Hematopoietic multipotent progenitor cell treated with erythropoietin and hydrocortisone succinate and interleukin-3 and kit ligand, for 17 days (in vitro differentiated cells): ENCODE data around the gene ETFBKMT.
"Not testable (repeated sequence)": the region's sequence is repeated elsewhere in the genome, so short reads cannot be mapped to it uniquely, and the experiment has no call there.

ENCODE experiments used
- DNase-seq: peaks from one replicate; pipeline ENCODE4 v3.0.0-alpha.2; 2015; ENCODE audit warnings: low spot score

ETFBKMT gene

GRCh38 chr12:31655792-31656191 lies 3.7 kb upstream of the ETFBKMT start:
- DNase-seq, result no peak

DNA sequence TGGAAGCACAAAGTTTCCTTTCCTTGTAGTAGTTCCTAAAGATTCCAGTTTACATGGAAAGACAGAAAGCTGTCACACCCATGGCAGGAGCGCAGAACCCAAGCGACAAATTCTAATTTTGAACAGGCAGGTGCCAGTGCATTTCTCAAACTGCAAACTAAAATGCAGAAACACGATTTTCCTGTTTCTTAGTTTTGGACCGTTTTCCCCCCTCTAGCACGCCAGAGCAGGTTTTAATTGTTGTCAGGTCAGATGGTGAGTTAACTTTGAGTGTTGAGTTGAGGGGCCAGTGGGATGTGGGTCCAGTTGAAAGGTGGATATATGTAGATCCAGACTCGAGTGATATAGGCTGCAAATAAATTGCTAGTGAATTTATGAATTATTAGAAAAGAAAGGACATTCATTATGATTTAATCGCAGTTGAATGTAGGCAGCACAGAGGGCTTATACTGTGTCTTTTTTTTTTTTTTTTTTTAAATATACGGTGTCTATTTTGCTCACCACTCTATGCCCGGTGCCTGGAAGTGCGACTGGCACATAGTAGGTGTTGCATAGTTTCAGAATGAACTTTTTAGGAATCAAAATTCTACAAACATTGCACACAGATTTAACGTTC lies 909 bp upstream of the ETFBKMT start:
- DNase-seq, result no peak

DNA sequence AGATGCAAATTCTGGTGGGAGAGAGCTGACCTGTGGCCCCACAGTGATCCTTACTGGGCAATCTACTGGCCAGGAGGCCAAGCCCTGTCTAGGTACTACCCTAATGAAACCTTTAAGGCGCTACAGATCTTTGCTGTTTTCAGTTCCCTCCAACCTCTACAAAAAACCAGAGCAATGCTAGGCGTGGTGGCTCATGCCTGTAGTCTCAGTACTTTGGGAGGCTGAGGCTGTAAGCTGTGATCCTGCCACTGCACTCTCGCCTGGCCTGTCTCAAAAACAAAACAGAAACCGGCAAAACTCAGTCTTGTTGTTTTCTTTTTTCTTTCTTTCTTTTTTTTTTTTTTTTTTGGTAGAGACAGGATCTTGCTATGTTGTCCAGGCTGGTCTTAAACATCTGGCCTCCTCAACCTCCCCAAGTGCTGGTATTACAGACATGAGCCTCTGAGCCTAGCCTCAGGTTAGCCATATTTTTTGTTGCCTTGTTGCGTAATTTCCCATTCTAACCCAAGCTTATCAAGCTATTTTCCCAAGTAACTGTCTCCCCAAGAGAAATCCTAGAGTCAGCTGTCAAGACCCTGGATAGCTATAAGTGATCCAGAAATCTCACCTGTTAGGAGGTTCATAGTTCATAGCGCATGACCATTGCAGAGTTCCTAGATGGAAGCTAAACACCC lies 2.8 kb downstream of the ETFBKMT start:
- DNase-seq, result no peak

DNA sequence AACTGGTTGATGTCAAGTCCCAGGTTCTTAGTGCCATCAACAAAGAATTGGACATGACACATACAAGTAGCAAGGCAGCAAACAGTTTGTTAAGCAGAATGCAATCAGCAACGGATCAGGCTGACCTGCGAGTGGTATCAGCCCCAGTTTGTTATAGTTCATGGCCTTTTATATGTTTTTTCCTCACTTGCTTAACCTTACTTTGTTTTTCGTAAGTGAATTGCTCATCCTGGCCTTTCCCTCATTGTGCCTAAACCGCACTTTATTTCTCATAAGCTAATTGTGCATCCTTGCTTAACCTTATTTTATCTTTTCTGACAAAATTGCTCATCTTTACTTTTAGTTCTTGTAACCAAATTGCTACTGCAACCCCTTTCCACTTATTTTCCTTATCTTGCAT lies 4.1 kb downstream of the ETFBKMT start:
- DNase-seq, result no peak

DNA sequence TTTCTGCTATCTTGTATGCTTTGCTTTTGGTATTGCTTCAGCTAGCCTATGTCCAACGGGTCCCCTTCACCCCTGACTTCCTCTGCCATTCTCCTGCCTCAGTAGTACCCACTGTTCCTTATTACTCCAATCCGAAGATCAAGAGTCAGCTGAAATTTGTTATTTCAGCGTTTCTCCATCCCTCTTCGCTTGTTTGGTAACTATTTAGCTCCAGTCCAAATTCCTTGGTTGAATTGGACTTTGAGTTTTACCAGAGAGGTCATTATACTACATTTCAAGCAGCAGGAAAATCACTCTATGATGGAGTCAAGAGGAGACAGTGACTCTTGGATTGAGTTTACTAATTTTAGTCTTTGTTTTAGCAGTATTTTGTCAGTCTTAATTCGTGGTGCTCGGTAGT lies 4.5 kb downstream of the ETFBKMT start:
- no peak for DNase-seq

GRCh38 chr12:31669020-31669419 lies 9.5 kb downstream of the ETFBKMT start:
- DNase-seq, result no peak

- DNase-seq, result not testable (repeated sequence)
These were observed 10.1 kb downstream of the ETFBKMT start for GRCh38 chr12:31669582-31669981.

DNA sequence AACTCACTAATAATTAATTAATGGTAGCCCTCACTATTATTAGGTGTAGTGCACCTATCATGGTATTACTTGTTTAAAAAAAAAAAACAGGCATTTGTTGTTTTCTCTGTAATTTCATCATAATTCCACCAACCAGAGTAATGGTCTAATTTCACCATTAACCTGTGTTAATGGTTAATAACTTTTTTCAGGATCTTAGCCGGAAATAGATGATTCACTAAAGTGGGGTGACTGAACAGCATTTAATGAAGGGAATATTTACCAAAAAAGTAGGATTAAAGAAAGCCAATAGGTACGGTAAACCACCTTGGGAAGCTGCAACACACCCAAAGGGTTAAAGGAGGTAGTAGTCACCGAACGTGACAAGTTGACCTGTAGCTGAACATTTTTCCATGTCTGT lies 13.0 kb downstream of the ETFBKMT start:
- DNase-seq, result no peak

GRCh38 chr12:31682136-31682962 lies 22.9 kb downstream of the ETFBKMT start:
- peak; percentile 74 for DNase-seq

DNA sequence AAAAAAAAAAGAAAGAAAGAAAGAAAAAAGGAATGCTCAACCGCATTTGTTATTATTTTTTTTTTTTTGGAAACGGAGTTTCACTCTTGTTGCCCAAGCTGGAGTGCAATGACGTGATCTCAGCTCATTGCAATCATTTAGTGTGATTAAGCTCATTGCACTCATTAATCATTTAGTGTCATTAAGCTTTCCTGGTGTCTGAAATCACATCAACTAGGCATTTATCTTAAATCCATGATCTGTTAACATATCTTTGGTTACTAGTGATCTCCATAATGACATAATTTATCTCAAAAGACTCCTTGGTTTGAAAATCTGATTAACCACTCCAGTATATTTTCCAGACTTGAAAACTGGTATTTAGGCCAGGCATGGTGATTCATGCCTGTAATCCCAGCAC lies 26.3 kb downstream of the ETFBKMT start:
- no peak for DNase-seq

- DNase-seq, result no peak
These were observed 27.6 kb downstream of the ETFBKMT start for GRCh38 chr12:31687101-31687527.

DNA sequence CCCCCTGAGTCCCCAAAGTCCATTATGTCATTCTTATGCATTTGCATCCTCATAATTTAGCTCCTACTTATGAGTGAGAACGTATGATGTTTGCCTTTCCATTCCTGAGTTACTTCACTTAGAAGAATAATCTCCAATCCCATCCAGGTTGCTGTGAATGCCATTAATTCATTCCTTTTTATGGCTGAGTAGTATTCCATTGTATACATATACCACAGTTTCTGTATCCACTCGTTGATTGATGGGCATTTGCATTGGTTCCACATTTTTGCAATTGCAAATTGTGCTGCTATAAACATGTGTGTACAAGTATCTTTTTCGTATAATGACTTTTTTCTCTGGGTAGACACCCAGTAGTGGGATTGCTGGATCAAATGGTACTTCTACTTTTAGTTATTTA lies 30.4 kb downstream of the ETFBKMT start:
- not testable (repeated sequence) for DNase-seq

GRCh38 chr12:31702047-31702446 lies 42.6 kb downstream of the ETFBKMT start:
- no peak for DNase-seq

DNA sequence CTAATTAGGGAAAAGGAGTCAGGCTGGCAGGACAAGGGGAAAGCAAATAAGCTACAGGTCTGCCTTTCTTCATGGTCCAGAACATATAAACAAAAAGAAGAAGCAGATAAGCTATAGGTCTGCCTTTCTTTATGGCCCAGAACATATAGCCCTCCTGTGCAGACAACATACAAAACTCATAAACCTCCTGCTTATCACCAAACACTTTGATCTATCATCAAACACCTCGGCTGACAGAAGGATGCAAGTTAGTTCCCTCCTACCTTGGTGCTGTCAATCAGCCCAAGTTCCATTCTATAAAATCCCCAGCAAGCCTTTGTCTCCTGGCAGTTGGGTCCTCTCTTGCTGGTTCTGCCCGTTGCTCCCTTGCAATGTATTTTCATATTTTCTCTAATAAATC lies 46.1 kb downstream of the ETFBKMT start:
- no peak for DNase-seq

GRCh38 chr12:31708118-31708517 lies 48.6 kb downstream of the ETFBKMT start:
- not testable (repeated sequence) for DNase-seq

DNA sequence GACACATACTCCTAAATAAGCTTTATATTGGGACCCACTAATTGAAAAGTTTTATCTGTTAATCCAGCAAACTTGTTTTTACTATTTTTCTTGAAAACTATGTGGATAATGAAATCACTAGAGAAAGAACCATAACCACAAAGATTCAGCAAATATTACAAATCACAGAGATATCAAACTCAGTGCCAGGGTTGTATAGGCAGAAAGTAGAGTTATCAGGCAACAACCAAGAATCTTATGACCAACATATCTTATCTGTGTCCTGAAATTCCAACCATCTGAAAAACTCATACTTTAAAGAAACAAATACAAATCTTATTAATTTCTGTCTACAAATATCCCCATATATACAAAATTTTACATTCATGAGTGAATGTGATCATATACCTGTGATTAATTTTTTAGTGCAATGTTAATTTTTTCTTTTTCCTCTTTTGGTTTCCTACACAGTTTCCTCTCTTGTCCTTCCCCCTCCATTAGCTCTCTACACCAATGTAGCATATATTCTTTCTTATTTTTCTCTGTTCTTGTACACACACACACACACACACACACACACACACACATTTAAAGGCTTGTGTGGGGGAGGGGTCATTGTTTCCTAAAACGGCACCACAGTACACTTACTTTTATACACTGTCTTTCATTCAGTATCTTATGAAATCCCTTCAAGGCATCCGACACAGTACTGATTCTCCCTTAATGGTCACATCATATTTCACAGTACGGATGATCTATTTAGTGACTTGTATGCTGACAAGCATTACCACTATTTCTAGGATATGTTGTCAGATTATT lies 50.7 kb downstream of the ETFBKMT start:
- DNase-seq, result no peak

GRCh38 chr12:31712877-31713276 lies 53.4 kb downstream of the ETFBKMT start:
- DNase-seq, result no peak

DNA sequence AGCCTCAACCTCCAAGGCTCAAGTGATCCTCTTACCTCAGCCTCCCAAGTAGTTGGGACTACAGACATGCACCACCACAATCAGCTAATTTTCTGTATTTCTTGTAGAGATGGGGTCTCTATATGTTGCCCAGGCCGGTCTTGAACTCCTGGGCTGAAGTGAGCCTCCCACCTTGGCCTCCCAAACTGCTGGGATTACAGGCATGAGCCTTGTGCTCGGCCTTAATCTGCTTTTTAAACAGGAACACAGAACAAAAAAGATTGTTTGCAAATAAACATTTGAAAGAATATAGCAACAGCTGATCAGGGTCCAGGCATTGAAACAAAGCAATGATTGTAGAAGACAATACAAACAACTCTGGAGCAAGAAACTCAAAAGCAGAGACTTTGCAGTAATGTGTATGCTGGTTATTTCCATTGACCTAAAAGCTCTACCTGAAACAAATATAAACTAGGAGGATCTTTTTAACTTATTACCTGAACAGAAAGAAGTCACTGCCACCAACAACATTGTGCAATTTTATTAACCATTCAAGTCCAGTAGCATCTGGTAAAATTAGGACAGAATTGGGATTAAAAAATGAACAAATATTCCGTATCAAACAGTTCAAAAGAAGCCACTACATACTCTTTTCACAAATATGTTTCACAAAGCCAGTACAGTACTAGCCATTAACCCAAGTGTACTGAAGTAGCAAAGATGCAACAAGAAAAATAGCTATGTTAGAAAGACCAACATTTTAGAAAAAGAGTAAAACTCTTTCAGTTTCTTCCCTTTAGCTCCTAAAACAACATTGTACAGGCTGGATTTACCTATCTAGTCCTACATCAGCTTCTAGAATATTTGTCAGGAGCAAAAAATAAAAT lies 55.2 kb downstream of the ETFBKMT start:
- no peak for DNase-seq

DNA sequence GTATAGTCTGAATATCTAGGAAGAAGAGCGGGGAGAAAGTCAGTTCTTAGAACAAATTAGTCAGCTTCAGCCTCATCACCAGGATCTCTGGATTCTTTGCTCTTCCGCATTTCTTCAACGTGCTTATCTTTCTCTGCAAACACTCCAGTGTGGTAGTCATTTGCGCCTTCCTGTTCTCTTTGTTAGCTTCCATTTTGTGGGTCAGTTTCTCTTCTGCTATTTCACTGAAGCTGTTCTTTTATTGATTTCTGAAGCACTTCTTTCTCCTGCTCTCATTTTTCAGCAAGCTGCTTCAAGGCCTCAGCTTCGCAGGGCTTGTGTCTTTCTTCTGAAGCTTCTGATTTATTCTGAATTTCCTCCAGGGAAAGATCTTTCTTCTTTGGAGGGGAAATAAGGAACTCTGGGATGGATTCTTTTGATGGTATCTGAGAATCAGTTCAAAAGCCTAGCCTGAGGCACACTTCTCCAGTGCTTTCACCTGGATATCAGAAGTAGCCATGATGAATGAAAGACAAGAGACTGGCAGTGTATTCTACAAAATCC lies 55.9 kb downstream of the ETFBKMT start:
- DNase-seq, result peak; percentile 13

- not testable (repeated sequence) for DNase-seq
These were observed 57.5 kb downstream of the ETFBKMT start for GRCh38 chr12:31716998-31717397.
